Measurements from ENCODE around the gene WDR70. TPM values are rescaled to one million over a fixed set of nuclear protein-coding genes. Genes with fewer than 3 reads are reported as not detected.

WDR70 gene
- total and polyA plus RNA-seq, 2 donors (not counting 1 experiment from before 2014, with no cell fraction given): 31.4 to 34.0 TPM

- peak in 1 of 2 donors; percentile 36 for DNase-seq (ENCODE audit: low read depth in 2 of 2)
- TF ChIP-seq CTCF (conservative IDR thresholded peaks at IDR 0.05 in 1 of 2, IDR thresholded peaks at IDR 0.05 in 1 of 2; ENCODE audit: low read depth in 1 of 2, low read length in 2 of 2) (peak in 1 of 2 donors; percentile 26), EZH2 (IDR thresholded peaks at IDR 0.05; ENCODE audit: low read length, missing control alignments) (no peak)
- H3K4me3 ChIP-seq (replicated peaks in 1 of 4; ENCODE audit: control extremely low read depth in 1 of 4, insufficient read depth in 1 of 4, low read depth in 3 of 4, low read length in 4 of 4): no peak overlapping the region
- H3K36me3 ChIP-seq (ENCODE audit: control insufficient read depth, insufficient read depth, low read length): no peaks in the 10 kb centered on the region
- no peak overlapping the region for H3K4me2 ChIP-seq (ENCODE audit: extremely low read depth, insufficient read depth, low read length)
- H3K9me3 ChIP-seq (ENCODE audit: control insufficient read depth, insufficient read depth, low read depth, low read length): no peaks in the 10 kb centered on the region
- H3K79me2 ChIP-seq (ENCODE audit: control insufficient read depth, insufficient read depth, low read length): no peaks in the 10 kb centered on the region
- H3K9ac ChIP-seq (ENCODE audit: insufficient read depth, low read length): no peak overlapping the region
- H3K27ac ChIP-seq (ENCODE audit: insufficient read depth, low read length): no peak overlapping the region
- H2AFZ ChIP-seq (ENCODE audit: low read length): no peak overlapping the region
- no peaks in the 10 kb centered on the region for H4K20me1 ChIP-seq (ENCODE audit: control insufficient read depth, extremely low read depth, insufficient read depth, low read length)
- H3K4me1 ChIP-seq (ENCODE audit: control insufficient read depth, extremely low read depth, insufficient read depth, low read length): no peaks in the 10 kb centered on the region
- no peaks in the 10 kb centered on the region for H3K27me3 ChIP-seq (ENCODE audit: control insufficient read depth, insufficient read depth, low read length)
These were observed 379.0 kb downstream of the WDR70 start for GRCh38 chr5:37757980-37758582.

GRCh38 chr5:37767251-37767650 lies 388.1 kb downstream of the WDR70 start:
- no peaks in the 10 kb centered on the region for H3K79me2 ChIP-seq (ENCODE audit: control insufficient read depth, insufficient read depth, low read length)
- H3K27me3 ChIP-seq (ENCODE audit: control insufficient read depth, insufficient read depth, low read length): no peaks in the 10 kb centered on the region
- no peak overlapping the region for H3K4me2 ChIP-seq (ENCODE audit: extremely low read depth, insufficient read depth, low read length)
- H3K27ac ChIP-seq (ENCODE audit: insufficient read depth, low read length): no peak overlapping the region
- H3K4me3 ChIP-seq (replicated peaks in 1 of 4; ENCODE audit: control extremely low read depth in 1 of 4, insufficient read depth in 1 of 4, low read depth in 3 of 4, low read length in 4 of 4): no peak overlapping the region
- no peaks in the 10 kb centered on the region for H3K9me3 ChIP-seq (ENCODE audit: control insufficient read depth, insufficient read depth, low read depth, low read length)
- DNase-seq (ENCODE audit: low read depth in 2 of 2): no peak
- no peaks in the 10 kb centered on the region for H3K36me3 ChIP-seq (ENCODE audit: control insufficient read depth, insufficient read depth, low read length)
- H4K20me1 ChIP-seq (ENCODE audit: control insufficient read depth, extremely low read depth, insufficient read depth, low read length): no peaks in the 10 kb centered on the region
- peaks cover 18% of the 10 kb centered on the region for H3K4me1 ChIP-seq (ENCODE audit: control insufficient read depth, extremely low read depth, insufficient read depth, low read length)
- H2AFZ ChIP-seq (ENCODE audit: low read length): no peak overlapping the region
- no peak overlapping the region for H3K9ac ChIP-seq (ENCODE audit: insufficient read depth, low read length)
- TF ChIP-seq EZH2 (IDR thresholded peaks at IDR 0.05; ENCODE audit: low read length, missing control alignments) (no peak), CTCF (conservative IDR thresholded peaks at IDR 0.05 in 1 of 2, IDR thresholded peaks at IDR 0.05 in 1 of 2; ENCODE audit: low read depth in 1 of 2, low read length in 2 of 2) (no peak)

GRCh38 chr5:37767961-37768360 lies 388.8 kb downstream of the WDR70 start:
- H3K27ac ChIP-seq (ENCODE audit: insufficient read depth, low read length): no peak overlapping the region
- H2AFZ ChIP-seq (ENCODE audit: low read length): no peak overlapping the region
- H3K27me3 ChIP-seq (ENCODE audit: control insufficient read depth, insufficient read depth, low read length): no peaks in the 10 kb centered on the region
- no peak for DNase-seq (ENCODE audit: low read depth in 2 of 2)
- no peaks in the 10 kb centered on the region for H3K36me3 ChIP-seq (ENCODE audit: control insufficient read depth, insufficient read depth, low read length)
- H3K4me3 ChIP-seq (replicated peaks in 1 of 4; ENCODE audit: control extremely low read depth in 1 of 4, insufficient read depth in 1 of 4, low read depth in 3 of 4, low read length in 4 of 4): no peak overlapping the region
- no peak overlapping the region for H3K4me2 ChIP-seq (ENCODE audit: extremely low read depth, insufficient read depth, low read length)
- H3K4me1 ChIP-seq (ENCODE audit: control insufficient read depth, extremely low read depth, insufficient read depth, low read length): peaks cover 22% of the 10 kb centered on the region
- H3K9me3 ChIP-seq (ENCODE audit: control insufficient read depth, insufficient read depth, low read depth, low read length): no peaks in the 10 kb centered on the region
- no peaks in the 10 kb centered on the region for H3K79me2 ChIP-seq (ENCODE audit: control insufficient read depth, insufficient read depth, low read length)
- TF ChIP-seq EZH2 (IDR thresholded peaks at IDR 0.05; ENCODE audit: low read length, missing control alignments) (no peak), CTCF (conservative IDR thresholded peaks at IDR 0.05 in 1 of 2, IDR thresholded peaks at IDR 0.05 in 1 of 2; ENCODE audit: low read depth in 1 of 2, low read length in 2 of 2) (no peak)
- H3K9ac ChIP-seq (ENCODE audit: insufficient read depth, low read length): no peak overlapping the region
- no peaks in the 10 kb centered on the region for H4K20me1 ChIP-seq (ENCODE audit: control insufficient read depth, extremely low read depth, insufficient read depth, low read length)

Data from fibroblast of lung (primary cell).